ENCODE data around the gene PLCB1. TPM values are rescaled to one million over a fixed set of nuclear protein-coding genes. Genes with fewer than 3 reads are reported as not detected.
"Not testable (repeated sequence)": the region's sequence is repeated elsewhere in the genome, so short reads cannot be mapped to it uniquely, and the experiment has no call there.

Gene PLCB1
- total RNA-seq, 2 donors from 2014 or later, result 1.8 to 3.0 TPM

DNA sequence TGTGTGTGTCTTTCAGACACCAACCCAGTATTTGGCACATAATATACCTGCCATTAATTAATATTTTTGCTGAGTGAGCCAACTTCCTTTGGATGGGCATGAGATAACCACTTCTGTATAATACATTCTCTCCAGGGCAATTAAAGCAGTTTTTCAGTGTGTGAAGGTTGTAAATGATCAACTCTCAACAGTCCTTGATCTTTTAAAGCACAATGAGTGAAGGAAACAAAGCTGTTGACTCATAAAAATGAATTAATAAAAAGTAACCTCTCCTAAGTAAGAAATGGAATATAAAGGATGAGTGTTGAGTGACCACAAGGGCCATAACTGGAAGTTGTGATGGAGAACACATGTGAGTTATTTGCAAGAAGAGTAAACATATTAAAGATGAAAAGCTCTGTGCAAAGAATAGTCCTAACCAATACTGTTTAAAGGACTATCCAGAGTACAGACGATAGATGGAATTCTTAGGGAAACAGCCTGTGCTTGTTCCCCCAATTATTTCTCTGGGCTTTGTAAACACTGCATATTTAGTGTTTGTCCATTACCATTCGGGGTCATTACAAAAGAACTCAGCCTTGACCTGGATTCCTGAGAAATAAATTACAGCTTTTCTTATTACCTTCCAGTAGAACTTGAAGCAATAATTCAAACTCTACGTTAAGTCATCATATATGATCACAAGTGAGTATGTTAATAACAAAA is 446.2 kb downstream of the PLCB1 start:
- no peak overlapping the region for H3K27ac Mint-ChIP-seq
- H3K4me3 Mint-ChIP-seq, result no peak overlapping the region
- peaks cover 3% of the 10 kb centered on the region for H3K9me3 Mint-ChIP-seq
- no peaks in the 10 kb centered on the region for H3K36me3 Mint-ChIP-seq (ENCODE audit: low read depth)
- ATAC-seq (replicated peaks), result no peak
- H3K27me3 Mint-ChIP-seq, result no peaks in the 10 kb centered on the region
- no peaks in the 10 kb centered on the region for H3K4me1 Mint-ChIP-seq

DNA sequence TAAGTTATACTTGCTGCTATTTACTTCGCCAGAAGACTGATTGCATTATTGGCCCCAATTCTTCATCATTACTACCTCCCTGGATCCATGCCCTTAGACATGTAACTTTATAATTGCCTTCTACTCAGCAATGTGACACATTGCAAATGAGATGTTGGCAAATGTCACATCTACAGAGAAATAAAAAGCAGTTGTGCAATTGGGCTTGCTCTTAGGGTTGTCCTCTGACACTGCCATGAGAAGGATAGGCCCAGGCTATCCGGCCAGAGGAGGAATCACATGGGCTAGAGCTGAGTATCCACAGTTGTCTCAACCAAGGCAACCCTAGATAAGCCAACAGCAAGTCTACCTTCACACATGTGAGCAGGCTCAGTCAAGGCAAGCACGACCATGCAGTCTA is 447.0 kb downstream of the PLCB1 start:
- Mint-ChIP-seq H3K4me3 (no peak overlapping the region), H3K9me3 (peaks cover 3% of the 10 kb centered on the region), H3K27me3 (no peaks in the 10 kb centered on the region), H3K27ac (no peak overlapping the region), H3K36me3 (ENCODE audit: low read depth) (no peaks in the 10 kb centered on the region), H3K4me1 (no peaks in the 10 kb centered on the region)
- no peak for ATAC-seq (replicated peaks)

DNA sequence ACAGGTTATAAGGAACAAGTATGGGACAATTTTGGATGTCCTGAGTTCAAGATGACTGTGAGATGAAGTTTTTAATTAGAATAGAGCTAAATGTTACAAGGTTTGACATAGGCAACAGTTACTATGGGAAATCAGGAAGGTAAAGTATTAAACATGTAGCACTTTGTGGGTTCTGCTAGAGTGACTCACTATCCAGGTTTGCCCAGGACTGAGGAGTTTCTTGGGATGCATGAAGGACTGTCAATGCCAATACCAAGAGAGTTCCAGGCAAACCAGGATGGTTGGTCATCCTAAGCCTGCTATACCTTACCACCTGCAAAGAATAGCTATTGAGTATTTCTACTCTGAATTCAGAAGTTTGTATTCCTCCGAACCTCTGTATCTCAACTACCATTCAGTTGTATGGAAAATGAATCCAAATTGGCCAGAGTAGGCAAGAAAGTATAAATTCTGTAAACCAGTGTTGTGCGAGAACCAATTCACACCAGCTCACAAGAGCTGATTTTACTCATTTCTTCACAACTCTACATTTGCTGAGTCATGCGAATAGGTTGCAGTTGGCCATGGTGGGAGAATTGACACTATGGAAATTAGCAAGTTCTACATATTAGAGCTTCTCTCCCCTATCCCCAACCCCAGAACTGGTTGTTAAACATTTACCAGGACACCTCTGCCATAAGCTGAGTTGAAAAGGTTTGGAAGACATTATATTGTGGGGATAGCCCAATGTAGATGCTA is 449.5 kb downstream of the PLCB1 start:
- ATAC-seq (replicated peaks), result no peak
- Mint-ChIP-seq H3K36me3 (ENCODE audit: low read depth) (no peaks in the 10 kb centered on the region), H3K9me3 (peaks cover 3% of the 10 kb centered on the region), H3K27me3 (no peaks in the 10 kb centered on the region), H3K27ac (no peak overlapping the region), H3K4me3 (no peak overlapping the region), H3K4me1 (no peaks in the 10 kb centered on the region)

DNA sequence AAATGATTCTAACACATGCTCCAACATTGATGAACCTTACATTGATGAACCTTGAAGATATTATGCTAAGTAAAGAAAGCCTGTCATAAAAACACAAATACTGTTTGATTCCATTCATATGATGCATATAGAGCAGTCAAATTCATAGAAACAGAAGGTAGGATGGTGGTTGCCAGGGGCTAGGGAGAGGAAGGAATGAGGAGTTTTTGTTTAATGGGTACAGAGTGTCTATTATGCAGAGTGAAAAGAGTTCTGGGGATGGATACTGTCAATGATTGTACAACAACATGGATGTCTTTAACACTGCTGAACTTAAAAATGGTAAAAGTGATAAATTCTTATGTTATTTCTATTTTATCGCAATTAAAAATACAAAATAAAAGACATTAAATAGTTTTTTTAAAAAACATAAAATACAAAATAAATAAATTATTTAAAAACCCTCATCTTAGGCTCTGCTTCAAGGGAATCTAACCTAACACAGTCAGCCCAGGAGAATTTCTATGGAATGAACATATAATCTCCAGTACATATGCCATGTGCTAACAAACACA is 451.0 kb downstream of the PLCB1 start:
- Mint-ChIP-seq H3K9me3 (no peaks in the 10 kb centered on the region), H3K4me3 (no peak overlapping the region), H3K4me1 (no peaks in the 10 kb centered on the region), H3K36me3 (ENCODE audit: low read depth) (no peaks in the 10 kb centered on the region), H3K27me3 (no peaks in the 10 kb centered on the region), H3K27ac (no peak overlapping the region)
- no peak for ATAC-seq (replicated peaks)

- ATAC-seq (replicated peaks), result no peak
Observed at GRCh38 chr20:8583566-8584043, 451.5 kb downstream of the PLCB1 start.

GRCh38 chr20:8587251-8587650 is 455.2 kb downstream of the PLCB1 start:
- Mint-ChIP-seq H3K4me3 (no peak overlapping the region), H3K27me3 (no peaks in the 10 kb centered on the region), H3K4me1 (no peaks in the 10 kb centered on the region), H3K36me3 (ENCODE audit: low read depth) (no peaks in the 10 kb centered on the region), H3K9me3 (no peaks in the 10 kb centered on the region), H3K27ac (no peak overlapping the region)
- no peak for ATAC-seq (replicated peaks)

More at GRCh38 chr20:8583566-8584043, 451.5 kb downstream of the PLCB1 start:
- no peaks in the 10 kb centered on the region for H3K27me3 Mint-ChIP-seq
- no peaks in the 10 kb centered on the region for H3K36me3 Mint-ChIP-seq (ENCODE audit: low read depth)
- no peaks in the 10 kb centered on the region for H3K4me1 Mint-ChIP-seq
- no peak overlapping the region for H3K4me3 Mint-ChIP-seq
- no peaks in the 10 kb centered on the region for H3K9me3 Mint-ChIP-seq
- H3K27ac Mint-ChIP-seq, result no peak overlapping the region

DNA sequence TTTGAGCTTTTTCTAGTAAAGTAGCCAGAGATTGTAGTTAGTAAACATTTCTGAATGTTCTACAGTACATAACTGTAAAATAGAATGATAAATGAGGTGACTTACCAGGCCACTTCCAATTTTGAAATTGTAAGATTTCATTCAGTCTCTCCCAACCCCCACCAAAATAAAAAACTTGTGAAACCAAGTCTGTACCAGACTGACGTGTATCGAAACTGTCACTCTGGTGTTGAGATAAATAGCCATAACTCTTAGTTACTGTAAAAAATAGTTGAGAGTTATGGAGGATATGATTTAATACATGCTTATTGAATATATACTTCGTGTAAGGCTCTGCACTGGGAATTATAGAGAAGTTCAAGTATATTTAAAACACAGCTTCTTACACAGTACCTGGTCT is 455.7 kb downstream of the PLCB1 start:
- Mint-ChIP-seq H3K4me3 (no peak overlapping the region), H3K27ac (no peak overlapping the region), H3K27me3 (no peaks in the 10 kb centered on the region), H3K36me3 (ENCODE audit: low read depth) (no peaks in the 10 kb centered on the region), H3K9me3 (no peaks in the 10 kb centered on the region), H3K4me1 (no peaks in the 10 kb centered on the region)
- peak; percentile 9 for ATAC-seq (replicated peaks)

DNA sequence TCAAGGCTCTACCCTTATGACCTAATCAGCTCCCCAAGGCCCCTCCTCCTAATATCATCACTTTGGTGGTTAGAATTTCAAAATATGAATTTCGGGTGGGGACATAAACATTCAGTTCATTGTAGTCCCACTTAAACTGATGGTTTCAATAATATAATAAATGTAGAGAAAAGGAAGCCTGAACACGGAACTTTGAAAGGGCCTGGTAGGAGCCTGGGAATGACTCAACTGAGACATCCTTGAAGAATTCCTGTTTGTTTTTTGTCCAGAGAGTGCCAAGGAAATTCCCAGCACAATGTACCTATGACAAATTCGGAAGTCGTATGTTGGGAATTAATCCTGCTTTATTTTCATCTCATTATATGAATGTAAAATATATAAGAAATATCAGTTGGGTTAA is 457.9 kb downstream of the PLCB1 start:
- Mint-ChIP-seq H3K27me3 (no peaks in the 10 kb centered on the region), H3K4me1 (no peaks in the 10 kb centered on the region), H3K27ac (no peak overlapping the region), H3K9me3 (no peaks in the 10 kb centered on the region), H3K36me3 (ENCODE audit: low read depth) (no peaks in the 10 kb centered on the region), H3K4me3 (no peak overlapping the region)
- ATAC-seq (replicated peaks), result no peak

DNA sequence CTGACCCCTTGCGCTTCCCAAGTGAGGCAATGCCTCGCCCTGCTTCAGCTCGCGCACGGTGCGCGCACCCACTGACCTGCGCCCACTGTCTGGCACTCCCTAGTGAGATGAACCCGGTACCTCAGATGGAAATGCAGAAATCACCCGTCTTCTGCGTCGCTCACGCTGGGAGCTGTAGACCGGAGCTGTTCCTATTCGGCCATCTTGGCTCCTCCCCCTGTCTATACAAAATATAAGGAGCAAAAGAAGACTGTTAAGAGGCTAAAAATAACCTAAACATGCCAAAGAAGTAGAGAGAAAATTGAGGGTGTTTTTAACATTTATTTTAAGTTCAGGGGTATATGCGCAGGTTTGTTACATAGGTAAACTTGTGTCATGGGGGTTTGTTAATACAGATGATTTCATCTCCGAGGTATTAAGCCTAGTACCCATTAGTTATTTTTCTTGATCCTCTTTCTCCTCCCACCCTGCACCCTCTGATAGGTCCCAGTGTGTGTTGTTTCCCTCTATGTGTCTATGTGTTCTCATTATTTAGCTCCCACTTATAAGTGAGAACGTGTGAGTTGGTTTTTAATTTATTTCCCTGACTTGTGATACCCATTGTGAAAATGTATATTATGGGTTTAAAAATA is 469.0 kb downstream of the PLCB1 start:
- not testable (repeated sequence) for H3K27me3 Mint-ChIP-seq; H3K27ac Mint-ChIP-seq; H3K9me3 Mint-ChIP-seq; H3K4me1 Mint-ChIP-seq; ATAC-seq (replicated peaks); H3K4me3 Mint-ChIP-seq; H3K36me3 Mint-ChIP-seq (ENCODE audit: low read depth)

- Mint-ChIP-seq H3K4me3 (no peak overlapping the region), H3K9me3 (peaks cover 3% of the 10 kb centered on the region), H3K27me3 (no peaks in the 10 kb centered on the region), H3K4me1 (peaks cover 10% of the 10 kb centered on the region), H3K36me3 (ENCODE audit: low read depth) (no peaks in the 10 kb centered on the region), H3K27ac (no peak overlapping the region)
- ATAC-seq (replicated peaks), result peak; percentile 68
Observed at GRCh38 chr20:8601542-8601912, 469.5 kb downstream of the PLCB1 start.

GRCh38 chr20:8602389-8603116 is 470.5 kb downstream of the PLCB1 start:
- no peaks in the 10 kb centered on the region for H3K36me3 Mint-ChIP-seq (ENCODE audit: low read depth)
- H3K27me3 Mint-ChIP-seq, result no peaks in the 10 kb centered on the region
- no peak overlapping the region for H3K27ac Mint-ChIP-seq
- ATAC-seq (replicated peaks), result no peak
- peak overlapping the region; percentile 56 for H3K4me3 Mint-ChIP-seq
- peaks cover 3% of the 10 kb centered on the region for H3K9me3 Mint-ChIP-seq
- peaks cover 10% of the 10 kb centered on the region for H3K4me1 Mint-ChIP-seq

DNA sequence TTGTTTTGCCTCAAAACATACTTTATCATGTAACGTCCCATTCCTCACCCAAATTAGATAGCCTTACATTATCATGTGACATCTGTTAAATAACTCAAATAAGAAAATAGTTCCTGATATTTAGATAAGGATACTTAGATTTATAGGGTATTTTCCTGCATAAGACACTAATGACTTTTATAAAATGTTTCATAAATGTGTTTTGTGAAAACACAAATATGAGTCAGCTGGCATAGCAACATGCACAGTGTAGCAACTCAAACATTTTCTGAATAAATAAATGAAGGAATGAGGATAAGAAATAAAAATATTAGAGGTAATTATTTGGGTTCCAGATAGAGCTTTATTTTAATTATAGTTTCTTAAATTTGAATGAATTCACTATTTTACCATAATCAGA is 476.4 kb downstream of the PLCB1 start:
- Mint-ChIP-seq H3K36me3 (ENCODE audit: low read depth) (no peaks in the 10 kb centered on the region), H3K4me1 (no peaks in the 10 kb centered on the region), H3K4me3 (no peak overlapping the region), H3K9me3 (no peaks in the 10 kb centered on the region), H3K27ac (no peak overlapping the region), H3K27me3 (no peaks in the 10 kb centered on the region)
- no peak for ATAC-seq (replicated peaks)

DNA sequence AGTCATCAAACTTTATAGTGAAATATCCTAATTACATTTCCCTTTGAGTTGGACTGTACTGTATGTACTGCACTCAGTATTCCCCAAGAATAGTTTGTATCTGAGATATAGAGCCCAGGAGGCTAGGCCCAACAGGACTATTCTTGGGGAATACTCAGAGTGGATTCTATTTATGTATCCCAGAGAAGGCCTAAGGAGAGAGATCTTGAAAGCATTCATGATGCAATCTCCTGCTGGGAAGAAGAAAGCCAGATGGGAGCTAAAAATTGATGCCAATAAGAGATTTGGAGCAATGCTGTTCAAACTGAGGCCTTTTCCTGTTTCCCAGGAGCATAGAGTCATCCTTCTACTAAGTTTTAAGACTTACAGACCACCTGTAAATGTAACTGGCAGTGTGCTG is 484.7 kb downstream of the PLCB1 start:
- Mint-ChIP-seq H3K36me3 (ENCODE audit: low read depth) (no peaks in the 10 kb centered on the region), H3K9me3 (no peaks in the 10 kb centered on the region), H3K27me3 (no peaks in the 10 kb centered on the region), H3K4me3 (no peak overlapping the region), H3K4me1 (no peaks in the 10 kb centered on the region), H3K27ac (no peak overlapping the region)
- ATAC-seq (replicated peaks), result no peak

GRCh38 chr20:8621001-8621400 is 488.9 kb downstream of the PLCB1 start:
- no peaks in the 10 kb centered on the region for H3K27me3 Mint-ChIP-seq
- H3K9me3 Mint-ChIP-seq, result no peaks in the 10 kb centered on the region
- no peak for ATAC-seq (replicated peaks)
- H3K4me3 Mint-ChIP-seq, result no peak overlapping the region
- no peak overlapping the region for H3K27ac Mint-ChIP-seq
- H3K4me1 Mint-ChIP-seq, result no peaks in the 10 kb centered on the region
- H3K36me3 Mint-ChIP-seq (ENCODE audit: low read depth), result no peaks in the 10 kb centered on the region
